OCI-LY7 (cell line): ENCODE results near the gene DENND4A. TPM values are rescaled to one million over a fixed set of nuclear protein-coding genes. Genes with fewer than 3 reads are reported as not detected.

Experiments
- BruUV-seq: library from RNA; stranded (reverse); fragments of 400-500 nt; replicated peaks from 2 replicates; lab custom pipeline; 2021; lab: Mats Ljungman, UMichigan
- CTCF ChIA-PET: fragments of 300-600 bp; sonication (Branson Sonifier 250); formaldehyde crosslinking; loops from one replicate; lab custom pipeline; 2022; ENCODE audit warnings: antibody characterized with exemption; ENCODE audit not compliant: unreplicated experiment; lab: Charles Lee
- POLR2A ChIA-PET: fragments of 300-600 bp; sonication (Branson Sonifier 250); formaldehyde crosslinking; loops from one replicate; lab custom pipeline; 2022; ENCODE audit warnings: antibody characterized with exemption; lab: Charles Lee
- DNase-seq: peaks from one replicate; pipeline ENCODE4 v3.0.0-alpha.2; 2015; ENCODE audit warnings: low spot score
- H2AFZ ChIP-seq: fragments of 200-600 bp; sonication (generic), shearing (Covaris generic); 2 replicates; pipeline ENCODE4 v1.6.1; 2014; ENCODE audit warnings: mild to moderate bottlenecking, antibody characterized with exemption, low read length, moderate library complexity
- H3K27ac ChIP-seq: fragments of 200-600 bp; sonication (generic); 2 replicates; pipeline ENCODE4 v1.5.1; 2014; ENCODE audit warnings: mixed run types, low read depth, mild to moderate bottlenecking, moderate library complexity, low read length, inconsistent platforms; ENCODE audit not compliant: poor library complexity, severe bottlenecking
- H3K36me3 ChIP-seq: fragments of 200-600 bp; sonication (generic); 2 replicates; pipeline ENCODE4 v1.6.1; 2014; ENCODE audit warnings: mild to moderate bottlenecking, antibody characterized with exemption, low read length, moderate library complexity, mixed read lengths; ENCODE audit not compliant: insufficient read depth
- H3K4me1 ChIP-seq: fragments of 200-600 bp; sonication (generic); 2 replicates; pipeline ENCODE4 v1.5.1; 2014; ENCODE audit warnings: mild to moderate bottlenecking, low read length; ENCODE audit not compliant: insufficient read depth, poor library complexity, severe bottlenecking
- H3K4me2 ChIP-seq: fragments of 200-600 bp; sonication (generic); 2 replicates; pipeline ENCODE4 v1.6.1; 2014; ENCODE audit warnings: mild to moderate bottlenecking, low read length
- H3K4me3 ChIP-seq: fragments of 200-600 bp; sonication (generic); 2 replicates; pipeline ENCODE4 v1.5.1; 2014; ENCODE audit warnings: mild to moderate bottlenecking, low read depth, low read length; ENCODE audit not compliant: poor library complexity, severe bottlenecking
- H3K79me2 ChIP-seq: fragments of 200-600 bp; sonication (generic); 2 replicates; pipeline ENCODE4 v1.6.1; 2016; ENCODE audit warnings: low read depth, mild to moderate bottlenecking, low read length, moderate library complexity, mixed read lengths; ENCODE audit not compliant: insufficient read depth
- H3K9me2 ChIP-seq: fragments of 200-600 bp; sonication (generic); 2 replicates; pipeline ENCODE4 v1.6.1; 2016; ENCODE audit warnings: mild to moderate bottlenecking, low read length, mixed read lengths; ENCODE audit not compliant: insufficient read depth
- H3K9me3 ChIP-seq: fragments of 200-600 bp; sonication (generic); 2 replicates; pipeline ENCODE4 v1.6.1; 2014; ENCODE audit warnings: mild to moderate bottlenecking, mixed run types, low read length, mixed read lengths
- H4K20me1 ChIP-seq: fragments of 200-600 bp; sonication (generic); 2 replicates; pipeline ENCODE4 v1.6.1; 2014; ENCODE audit warnings: mild to moderate bottlenecking, antibody characterized with exemption, low read length, moderate library complexity, mixed read lengths; ENCODE audit not compliant: insufficient read depth
- CTCF ChIP-seq: fragments of 200-600 bp; sonication (generic); conservative IDR thresholded peaks from 2 replicates; pipeline ENCODE4 v1.5.1; 2014; ENCODE audit warnings: mild to moderate bottlenecking, antibody characterized with exemption, low read length, moderate library complexity, mixed read lengths
- EZH2phosphoT487 ChIP-seq: fragments of 200-600 bp; sonication (generic); IDR thresholded peaks from 2 replicates; pipeline ENCODE4 v1.6.1; 2018; ENCODE audit warnings: low read depth, borderline replicate concordance, mild to moderate bottlenecking, mixed run types, antibody characterized with exemption, low read length, moderate library complexity, mixed read lengths
- intact Hi-C: fragments of 100-400 bp; cut with micrococcal nuclease; formaldehyde crosslinking; loops from one replicate; pipeline ENCODE4 v1.10.0; 2022; ENCODE audit not compliant: unreplicated experiment
- total RNA-seq, 2 experiments: library from RNA; depleted of rRNA in 1 of 2; stranded (reverse); fragments of >200 nt in 1 of 2; shearing (Covaris generic) in 1 of 2; gene quantifications; 2 replicates each; pipeline ENCODE4 v1.2.3, GENCODE V29; 2014 to 2022

DENND4A gene
- total RNA-seq, 2 experiments from 2014 or later: 42.7 to 86.5 TPM

GRCh38 chr15:65712415-65712814 is 79.7 kb downstream of the DENND4A start:
- intact Hi-C loops: no loop called here
- H3K4me1 ChIP-seq: peaks cover under 1% of the 10 kb centered on the region
- no TSS peak for BruUV-seq
- H4K20me1 ChIP-seq: no peaks in the 10 kb centered on the region
- no peak overlapping the region for H3K27ac ChIP-seq
- no peaks in the 10 kb centered on the region for H3K9me2 ChIP-seq
- no peak overlapping the region for H3K4me2 ChIP-seq
- H2AFZ ChIP-seq: no peak overlapping the region
- no peak for TF ChIP-seq CTCF
- no peak for TF ChIP-seq EZH2phosphoT487
- H3K36me3 ChIP-seq: peaks cover 85% of the 10 kb centered on the region
- H3K4me3 ChIP-seq: no peak overlapping the region
- ChIA-PET CTCF (no interaction called here), POLR2A (interaction anchor here (0.6 kb wide), 1 partner anchor 10 kb away, joined by 3 read pairs; no protein-coding TSS in a partner anchor)
- no peak for DNase-seq
- H3K9me3 ChIP-seq: peaks cover 10% of the 10 kb centered on the region
- H3K79me2 ChIP-seq: no peaks in the 10 kb centered on the region

- H3K4me1 ChIP-seq: no peaks in the 10 kb centered on the region
- no peaks in the 10 kb centered on the region for H3K79me2 ChIP-seq
- no peak overlapping the region for H2AFZ ChIP-seq
- no TSS peak for BruUV-seq
- H3K9me2 ChIP-seq: no peaks in the 10 kb centered on the region
- intact Hi-C loops: no loop called here
- CTCF ChIA-PET: no interaction called here
- POLR2A ChIA-PET: no interaction called here
- H3K4me2 ChIP-seq: no peak overlapping the region
- H3K9me3 ChIP-seq: no peaks in the 10 kb centered on the region
- no peak for TF ChIP-seq EZH2phosphoT487
- no peak for TF ChIP-seq CTCF
- H4K20me1 ChIP-seq: no peaks in the 10 kb centered on the region
- H3K36me3 ChIP-seq: peaks cover 77% of the 10 kb centered on the region
- no peak for DNase-seq
- H3K4me3 ChIP-seq: no peak overlapping the region
- no peak overlapping the region for H3K27ac ChIP-seq
Observed at GRCh38 chr15:65695081-65695480, 97.0 kb downstream of the DENND4A start.

GRCh38 chr15:65690778-65691177 is 101.3 kb downstream of the DENND4A start:
- H2AFZ ChIP-seq: no peak overlapping the region
- ChIA-PET CTCF (no interaction called here), POLR2A (interaction anchor here (0.5 to 0.6 kb wide), 3 partner anchors 30 to 1142 kb away, joined by 3 read pairs; no protein-coding TSS in a partner anchor)
- no peaks in the 10 kb centered on the region for H3K79me2 ChIP-seq
- H3K4me2 ChIP-seq: no peak overlapping the region
- H3K4me3 ChIP-seq: no peak overlapping the region
- no peak overlapping the region for H3K27ac ChIP-seq
- DNase-seq: no peak
- H3K9me3 ChIP-seq: peaks cover 6% of the 10 kb centered on the region; the same call in 1 of the 2 replicates
- BruUV-seq: TSS peak; percentile 25
- no peak for TF ChIP-seq CTCF
- H4K20me1 ChIP-seq: no peaks in the 10 kb centered on the region
- H3K9me2 ChIP-seq: no peaks in the 10 kb centered on the region
- intact Hi-C loops: no loop called here
- peaks cover 94% of the 10 kb centered on the region for H3K36me3 ChIP-seq
- H3K4me1 ChIP-seq: no peaks in the 10 kb centered on the region
